ENCODE data around the gene GBGT1. TPM values are rescaled to one million over a fixed set of nuclear protein-coding genes. Genes with fewer than 3 reads are reported as not detected.
A peak's percentile ranks its signal among the peaks of the same experiment; 100 is the strongest.
"Not testable (repeated sequence)": the region's sequence is repeated elsewhere in the genome, so short reads cannot be mapped to it uniquely, and the experiment has no call there.

Gene GBGT1
- total RNA-seq (3.3 and 4.1 TPM in 2 replicates), polyA plus RNA-seq (0.86 and 2.6 TPM in 2 replicates), polyA minus RNA-seq (ENCODE audit: low replicate concordance) (7.6 and 11.0 TPM in 2 replicates)
- 1.4 and 2.6 TPM in 2 replicates for polyA plus RNA-seq (2012)

- no peaks in the 10 kb centered on the region for H4K20me1 ChIP-seq (ENCODE audit: control insufficient read depth, extremely low read depth, insufficient read depth, low read length)
- TF ChIP-seq EZH2 (IDR thresholded peaks at IDR 0.05; ENCODE audit: low read length, missing control alignments) (no peak), CTCF (conservative IDR thresholded peaks at IDR 0.05 in 1 of 2, IDR thresholded peaks at IDR 0.05 in 1 of 2; ENCODE audit: low read depth in 1 of 2, low read length in 2 of 2) (no peak)
- no peaks in the 10 kb centered on the region for H3K4me1 ChIP-seq (ENCODE audit: control insufficient read depth, extremely low read depth, insufficient read depth, low read length)
- peak within 1 kb of the TSS; percentile 17 for H3K9ac ChIP-seq (ENCODE audit: insufficient read depth, low read length)
- no peaks in the 10 kb centered on the region for H3K36me3 ChIP-seq (ENCODE audit: control insufficient read depth, insufficient read depth, low read length)
- H3K4me3 ChIP-seq (replicated peaks in 1 of 4; ENCODE audit: control extremely low read depth in 1 of 4, insufficient read depth in 1 of 4, low read depth in 3 of 4, low read length in 4 of 4), result peak within 1 kb of the TSS; percentile 31 to 68 (median 43)
- H3K9me3 ChIP-seq (ENCODE audit: control insufficient read depth, insufficient read depth, low read depth, low read length), result no peaks in the 10 kb centered on the region
- H3K27ac ChIP-seq (ENCODE audit: insufficient read depth, low read length), result no peak within 1 kb of the TSS
- DNase-seq (ENCODE audit: low read depth in 2 of 2), result peak; percentile 8 to 25
- H3K27me3 ChIP-seq (ENCODE audit: control insufficient read depth, insufficient read depth, low read length), result no peaks in the 10 kb centered on the region
- H2AFZ ChIP-seq (ENCODE audit: low read length), result peak within 1 kb of the TSS; percentile 67
- no peaks in the 10 kb centered on the region for H3K79me2 ChIP-seq (ENCODE audit: control insufficient read depth, insufficient read depth, low read length)
- peak within 1 kb of the TSS; percentile 69 for H3K4me2 ChIP-seq (ENCODE audit: extremely low read depth, insufficient read depth, low read length)
These were observed at the start of gene GBGT1 for GRCh38 chr9:133163504-133164172. Gene GBGT1, minus strand, starts transcription at chr9:133163914. Its CDS starts 1,502 bp downstream, at chr9:133162412.

DNA sequence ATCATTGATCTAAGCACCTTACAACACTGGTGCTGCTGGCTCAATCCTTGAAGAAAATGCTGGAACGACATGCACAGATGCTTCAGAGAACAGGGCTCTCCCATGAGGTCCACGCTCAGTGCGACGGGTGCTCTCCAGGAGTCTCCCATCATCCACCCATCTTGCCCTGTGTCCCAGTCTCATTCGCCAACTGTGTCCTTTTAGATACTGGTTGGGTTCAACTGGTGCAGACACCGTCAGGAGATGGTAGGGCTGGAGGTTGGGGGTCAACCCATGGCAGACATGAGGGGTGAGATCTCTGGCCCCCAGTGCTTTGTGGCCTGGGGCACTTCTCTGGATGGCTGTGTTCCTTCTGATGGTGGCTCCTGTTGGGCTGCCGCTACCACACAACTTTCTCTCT, 46.9 kb upstream of the GBGT1 start:
- H3K4me2 ChIP-seq (ENCODE audit: extremely low read depth, insufficient read depth, low read length), result no peak overlapping the region
- H3K9ac ChIP-seq (ENCODE audit: insufficient read depth, low read length), result no peak overlapping the region
- H3K27me3 ChIP-seq (ENCODE audit: control insufficient read depth, insufficient read depth, low read length), result peaks cover 2% of the 10 kb centered on the region
- TF ChIP-seq CTCF (conservative IDR thresholded peaks at IDR 0.05 in 1 of 2, IDR thresholded peaks at IDR 0.05 in 1 of 2; ENCODE audit: low read depth in 1 of 2, low read length in 2 of 2), result no peak
- H3K4me1 ChIP-seq (ENCODE audit: control insufficient read depth, extremely low read depth, insufficient read depth, low read length), result no peaks in the 10 kb centered on the region
- no peaks in the 10 kb centered on the region for H4K20me1 ChIP-seq (ENCODE audit: control insufficient read depth, extremely low read depth, insufficient read depth, low read length)
- no peaks in the 10 kb centered on the region for H3K36me3 ChIP-seq (ENCODE audit: control insufficient read depth, insufficient read depth, low read length)
- H2AFZ ChIP-seq (ENCODE audit: low read length), result no peak overlapping the region
- no peaks in the 10 kb centered on the region for H3K79me2 ChIP-seq (ENCODE audit: control insufficient read depth, insufficient read depth, low read length)
- H3K4me3 ChIP-seq (replicated peaks in 1 of 4; ENCODE audit: control extremely low read depth in 1 of 4, insufficient read depth in 1 of 4, low read depth in 3 of 4, low read length in 4 of 4), result no peak overlapping the region
- H3K27ac ChIP-seq (ENCODE audit: insufficient read depth, low read length), result no peak overlapping the region
- no peak for DNase-seq (ENCODE audit: low read depth in 2 of 2)
- H3K9me3 ChIP-seq (ENCODE audit: control insufficient read depth, insufficient read depth, low read depth, low read length), result no peaks in the 10 kb centered on the region

DNA sequence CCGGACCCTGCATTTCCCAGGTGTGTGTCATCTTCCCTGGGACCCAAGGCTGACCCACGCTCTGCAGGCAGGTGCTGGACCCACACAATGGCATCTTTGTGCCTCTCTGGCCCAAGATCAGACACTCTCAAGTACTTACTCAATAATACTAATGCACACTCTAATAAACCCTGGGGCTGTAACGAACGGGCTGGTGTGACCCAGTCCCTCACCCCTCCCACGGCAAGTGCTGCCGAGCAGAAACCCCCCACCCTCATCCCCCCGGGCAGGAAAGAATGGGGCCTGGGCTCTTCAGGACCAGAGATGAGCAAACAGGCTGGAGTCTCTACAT, 46.5 kb upstream of the GBGT1 start:
- Histone ChIP-seq H3K9me3 (ENCODE audit: control insufficient read depth, insufficient read depth, low read depth, low read length) (no peaks in the 10 kb centered on the region), H3K36me3 (ENCODE audit: control insufficient read depth, insufficient read depth, low read length) (no peaks in the 10 kb centered on the region), H2AFZ (ENCODE audit: low read length) (no peak overlapping the region), H4K20me1 (ENCODE audit: control insufficient read depth, extremely low read depth, insufficient read depth, low read length) (no peaks in the 10 kb centered on the region), H3K4me3 (replicated peaks in 1 of 4; ENCODE audit: control extremely low read depth in 1 of 4, insufficient read depth in 1 of 4, low read depth in 3 of 4, low read length in 4 of 4) (no peak overlapping the region), H3K9ac (ENCODE audit: insufficient read depth, low read length) (no peak overlapping the region), H3K4me1 (ENCODE audit: control insufficient read depth, extremely low read depth, insufficient read depth, low read length) (no peaks in the 10 kb centered on the region), H3K27me3 (ENCODE audit: control insufficient read depth, insufficient read depth, low read length) (peaks cover 2% of the 10 kb centered on the region), H3K4me2 (ENCODE audit: extremely low read depth, insufficient read depth, low read length) (no peak overlapping the region), H3K27ac (ENCODE audit: insufficient read depth, low read length) (no peak overlapping the region), H3K79me2 (ENCODE audit: control insufficient read depth, insufficient read depth, low read length) (no peaks in the 10 kb centered on the region)
- DNase-seq (ENCODE audit: low read depth in 2 of 2), result no peak
- TF ChIP-seq CTCF (conservative IDR thresholded peaks at IDR 0.05 in 1 of 2, IDR thresholded peaks at IDR 0.05 in 1 of 2; ENCODE audit: low read depth in 1 of 2, low read length in 2 of 2), result no peak
- TF ChIP-seq EZH2 (IDR thresholded peaks at IDR 0.05; ENCODE audit: low read length, missing control alignments), result no peak

DNA sequence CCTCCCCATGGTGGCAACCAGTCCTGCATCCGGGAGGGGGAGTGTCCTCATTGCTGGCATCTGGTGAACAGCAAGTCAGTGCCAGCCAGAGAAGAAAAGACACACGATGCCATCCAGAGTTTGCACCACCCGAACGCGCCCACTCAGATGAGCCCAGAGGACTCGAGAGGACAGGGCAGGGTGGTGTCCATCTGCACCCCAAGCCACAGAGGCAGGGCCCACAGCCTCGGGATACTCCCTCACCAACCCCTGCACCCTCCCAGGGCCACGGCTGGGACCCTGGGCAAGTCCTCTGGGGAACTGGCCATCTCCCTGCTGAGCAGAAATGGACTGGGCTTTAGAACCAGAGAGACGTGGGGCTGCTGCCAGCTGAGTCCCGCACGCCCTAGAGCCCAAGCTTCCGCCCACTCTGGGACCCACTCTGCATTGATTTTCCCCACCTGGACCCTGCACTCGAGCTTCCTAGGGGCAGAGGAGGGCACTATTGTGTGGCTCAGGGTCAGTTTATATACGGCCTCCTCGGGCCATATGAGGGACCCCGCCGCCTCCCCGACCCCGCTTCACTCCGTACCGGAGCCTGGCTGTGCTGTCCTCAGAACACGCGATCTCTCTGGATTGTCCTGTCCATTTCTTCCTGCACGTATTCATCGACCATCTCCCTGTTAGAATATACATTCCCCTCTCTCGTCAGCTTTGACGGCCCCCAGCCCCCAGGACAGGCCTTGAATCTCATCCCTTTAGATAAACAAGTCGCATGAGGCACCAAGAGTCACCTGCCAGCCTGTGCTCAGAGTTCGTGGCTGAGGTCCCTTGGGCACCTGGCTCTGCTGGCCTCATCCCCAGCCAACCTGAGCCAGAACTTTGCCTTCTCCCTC, 45.9 kb upstream of the GBGT1 start:
- not testable (repeated sequence) for H3K4me2 ChIP-seq (ENCODE audit: extremely low read depth, insufficient read depth, low read length); H4K20me1 ChIP-seq (ENCODE audit: control insufficient read depth, extremely low read depth, insufficient read depth, low read length); H3K27me3 ChIP-seq (ENCODE audit: control insufficient read depth, insufficient read depth, low read length); H3K4me1 ChIP-seq (ENCODE audit: control insufficient read depth, extremely low read depth, insufficient read depth, low read length); H3K9ac ChIP-seq (ENCODE audit: insufficient read depth, low read length); H2AFZ ChIP-seq (ENCODE audit: low read length); H3K36me3 ChIP-seq (ENCODE audit: control insufficient read depth, insufficient read depth, low read length); H3K79me2 ChIP-seq (ENCODE audit: control insufficient read depth, insufficient read depth, low read length); H3K4me3 ChIP-seq (replicated peaks in 1 of 4; ENCODE audit: control extremely low read depth in 1 of 4, insufficient read depth in 1 of 4, low read depth in 3 of 4, low read length in 4 of 4); H3K9me3 ChIP-seq (ENCODE audit: control insufficient read depth, insufficient read depth, low read depth, low read length); H3K27ac ChIP-seq (ENCODE audit: insufficient read depth, low read length); DNase-seq (ENCODE audit: low read depth in 2 of 2)

All from fibroblast of lung (primary cell).